NCI-H1417 (cell line): ENCODE data around the gene ITIH1.

Experiments
- DNase-seq, 3 experiments: peaks; one replicate each; lab custom pipeline; 2025; lab: John Stamatoyannopoulos, UW

The ITIH1 gene

GRCh38 chr3:52816654-52817053 lies 39.3 kb downstream of the ITIH1 start:
- no peak for DNase-seq

GRCh38 chr3:52817221-52817620 lies 39.8 kb downstream of the ITIH1 start:
- no peak for DNase-seq

- no peak for DNase-seq
Measured at GRCh38 chr3:52817860-52818259, 40.5 kb downstream of the ITIH1 start.

DNA sequence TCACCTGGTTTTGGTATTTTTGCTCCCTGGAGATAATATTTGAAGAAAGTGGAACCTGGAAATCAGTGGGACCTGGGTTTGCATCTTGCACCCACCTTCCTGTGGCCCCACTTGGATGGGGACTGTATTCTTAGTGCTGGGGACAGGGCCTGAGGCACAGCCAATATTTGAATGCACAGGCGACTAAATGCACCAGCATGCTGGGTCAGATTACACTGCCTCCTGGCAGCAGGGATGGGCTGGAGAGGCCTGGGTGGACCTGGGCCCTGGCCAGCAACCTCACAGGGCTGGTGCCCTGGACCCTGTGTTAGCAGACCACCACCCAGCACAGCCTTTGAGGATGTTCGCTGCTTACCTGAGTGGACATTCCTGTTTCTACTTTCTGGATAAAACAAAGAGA lies 42.5 kb downstream of the ITIH1 start:
- DNase-seq, result no peak

DNA sequence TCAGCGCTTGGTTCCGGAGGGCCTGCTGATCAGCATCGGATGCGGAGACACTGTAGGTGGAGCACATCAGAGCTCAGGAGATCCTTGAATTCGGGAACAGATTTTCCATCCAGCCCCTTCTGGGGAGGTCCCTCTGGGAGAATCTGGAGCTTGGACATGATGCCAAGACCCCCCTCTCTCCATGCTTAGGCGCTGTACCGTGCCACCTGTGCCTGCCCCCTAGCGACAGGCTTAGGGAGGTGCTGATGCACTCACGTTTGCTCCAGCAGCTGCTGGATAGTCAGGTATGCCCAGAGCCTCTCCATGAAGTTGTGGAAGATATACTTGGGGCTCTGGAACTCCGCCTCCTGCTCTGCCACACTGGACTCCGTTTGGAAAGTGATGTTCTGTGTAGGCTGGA lies 43.3 kb downstream of the ITIH1 start:
- no peak for DNase-seq

GRCh38 chr3:52822363-52822762 lies 45.0 kb downstream of the ITIH1 start:
- no peak for DNase-seq

- no peak for DNase-seq
Measured at GRCh38 chr3:52824037-52824436, 46.6 kb downstream of the ITIH1 start.

- no peak for DNase-seq
Measured at GRCh38 chr3:52827441-52827840, 50.0 kb downstream of the ITIH1 start.

GRCh38 chr3:52827866-52828376 lies 50.5 kb downstream of the ITIH1 start:
- DNase-seq, result no peak

DNA sequence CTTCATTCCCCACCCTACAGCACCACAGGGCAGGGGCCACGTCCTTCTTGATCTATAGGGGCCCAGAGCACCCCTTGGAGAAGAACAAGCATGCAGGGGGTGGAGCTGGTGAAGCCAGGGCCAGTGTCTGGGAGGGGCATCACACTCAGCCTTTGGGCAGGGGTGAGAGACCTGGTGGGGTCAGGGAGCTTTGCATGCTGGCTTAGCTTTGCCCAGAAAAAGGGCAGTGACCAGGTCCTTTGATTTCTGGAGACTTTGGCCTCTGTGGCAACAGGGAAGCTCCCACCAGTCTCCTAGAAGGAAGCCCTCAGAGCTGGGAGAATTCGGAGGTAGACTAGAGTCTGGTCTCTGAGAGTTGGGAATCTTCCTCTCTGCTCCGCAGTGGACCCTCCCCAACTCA lies 52.1 kb downstream of the ITIH1 start:
- DNase-seq, result no peak

DNA sequence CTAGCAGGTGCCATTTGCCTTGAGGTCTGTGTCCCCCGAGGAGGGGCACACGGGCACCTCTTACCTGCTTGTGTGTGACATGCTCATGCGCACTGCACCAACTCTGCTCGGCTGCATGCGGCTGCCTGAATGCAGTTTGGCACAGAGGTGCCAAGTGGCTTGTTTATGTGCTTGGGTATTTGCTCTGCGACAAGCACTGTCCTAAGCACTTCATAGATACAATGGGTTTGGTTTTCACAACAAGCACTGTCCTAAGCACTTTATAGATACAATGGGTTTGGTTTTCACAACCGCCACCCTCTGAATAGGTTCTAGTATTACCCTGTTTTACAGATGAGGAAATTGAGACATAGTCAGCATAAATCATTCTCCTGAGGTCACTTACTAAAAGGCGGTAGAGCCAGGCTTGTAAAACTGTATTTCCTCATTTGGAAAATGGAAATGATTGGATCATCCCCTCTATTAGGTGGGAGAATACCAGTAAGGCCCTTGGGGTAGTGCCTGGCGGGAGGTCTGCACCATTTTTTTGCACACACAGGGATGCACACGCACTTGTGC lies 52.6 kb downstream of the ITIH1 start:
- DNase-seq, result no peak

DNA sequence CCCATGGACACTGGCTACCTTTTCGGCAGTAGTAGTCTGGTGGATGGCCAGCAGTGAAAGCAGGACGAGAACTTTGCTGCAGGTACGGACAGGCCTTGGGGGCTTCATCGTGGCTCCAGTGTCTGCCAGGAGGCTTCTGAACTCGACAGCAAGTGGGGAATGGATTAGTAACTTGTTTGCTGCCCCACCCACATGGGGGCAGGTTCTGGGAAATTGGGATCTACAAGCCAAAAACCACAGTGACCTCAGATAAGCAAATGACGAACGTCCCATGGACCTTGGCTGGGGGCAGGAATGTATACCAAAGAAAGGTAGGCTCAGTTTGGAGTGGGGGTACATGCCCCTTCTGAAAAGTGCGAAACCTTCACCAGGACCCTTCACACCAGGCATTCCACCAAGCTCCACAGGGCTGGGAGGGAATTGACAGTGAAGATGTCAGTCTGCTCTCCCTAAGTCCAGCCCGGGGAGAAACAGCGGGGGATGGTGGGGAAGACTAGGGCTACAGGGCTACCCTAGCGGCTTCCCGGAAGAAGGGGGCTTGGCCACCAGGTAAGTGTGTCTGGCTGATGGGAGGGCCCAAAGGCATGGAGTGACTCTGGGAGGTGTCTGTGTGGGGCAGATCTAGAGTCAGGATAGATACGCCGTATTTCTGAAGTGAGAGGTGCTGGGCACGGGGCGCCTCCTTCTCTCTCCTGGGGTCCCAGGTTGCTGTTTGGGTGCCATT lies 53.3 kb downstream of the ITIH1 start, which contains the start of gene ITIH4:
TSS of gene ITIH4 (minus strand) at position 138 of the 724 bp plus-strand sequence. CDS start at position 108, 30 bp downstream.
- no peak for DNase-seq

GRCh38 chr3:52831500-52832301 lies 54.3 kb downstream of the ITIH1 start:
- DNase-seq, result no peak

- no peak for DNase-seq
Measured at GRCh38 chr3:52833202-52833601, 55.8 kb downstream of the ITIH1 start.

DNA sequence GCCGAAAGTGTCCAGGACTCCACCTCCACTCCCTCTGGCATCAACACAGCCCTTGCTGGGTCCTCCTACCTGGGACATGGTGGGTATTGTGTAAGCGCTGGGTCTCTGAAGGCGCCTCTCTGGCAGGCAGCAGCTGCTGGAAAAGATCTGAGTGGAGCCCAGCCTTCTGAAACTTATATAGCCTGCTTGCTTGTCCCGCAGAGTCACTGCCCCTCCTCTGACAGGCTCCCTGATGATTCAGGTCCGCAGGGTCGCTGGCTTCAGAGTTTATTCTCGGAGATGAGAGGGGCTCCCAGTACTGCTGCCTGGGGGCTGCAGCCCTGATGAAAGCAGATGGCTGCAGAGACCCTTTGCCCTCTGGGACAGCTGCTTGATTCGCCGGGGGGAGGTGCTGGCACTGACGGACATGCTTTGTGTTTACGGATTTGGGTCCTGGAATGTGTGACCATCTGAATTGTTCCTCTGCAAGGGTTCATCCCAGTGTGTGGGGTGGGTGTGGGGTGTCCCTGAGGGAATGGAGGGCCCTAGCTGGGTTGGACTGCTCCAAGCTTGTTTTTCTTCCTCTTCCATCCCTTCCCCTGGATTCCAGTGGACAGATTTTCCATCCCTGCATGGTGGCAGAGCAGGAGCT lies 57.6 kb downstream of the ITIH1 start, which contains the start of gene MUSTN1:
TSS of gene MUSTN1 (minus strand) at position 149 of the 631 bp plus-strand sequence. CDS start at position 78, 71 bp downstream.
- no peak for DNase-seq

DNA sequence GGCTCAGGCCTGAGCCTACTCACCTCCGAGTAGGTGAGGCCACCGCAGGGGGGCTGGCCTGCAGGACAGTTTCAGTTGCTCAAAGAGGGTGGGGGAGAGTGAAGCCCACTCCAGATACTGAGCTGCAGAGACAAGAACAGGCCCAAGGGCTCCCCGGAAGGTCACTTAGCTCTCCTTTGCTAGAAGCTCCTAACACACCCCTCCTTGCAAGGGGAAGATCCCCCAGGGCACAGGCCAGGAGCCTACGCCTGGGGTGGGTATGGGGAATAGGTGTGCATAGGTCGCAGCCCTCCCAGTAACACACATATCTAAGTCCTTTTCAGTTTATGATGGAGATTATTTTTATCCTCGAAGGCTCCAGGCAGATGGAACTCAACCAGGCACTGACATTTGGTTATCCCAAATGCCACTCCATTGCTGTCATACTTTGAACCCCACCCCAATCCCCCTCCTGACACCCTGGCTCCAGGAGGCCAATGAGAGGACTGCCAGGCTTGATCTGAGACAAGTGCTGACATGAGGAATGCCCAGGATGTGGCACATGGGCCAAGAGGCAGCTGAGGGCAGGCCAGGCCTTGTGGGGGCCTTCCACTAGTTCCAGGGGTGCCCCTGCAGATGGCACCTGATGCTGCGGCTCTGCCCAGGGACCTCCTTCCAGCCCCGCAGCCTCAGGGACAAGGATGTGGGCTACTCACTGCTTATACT lies 58.5 kb downstream of the ITIH1 start:
- DNase-seq, result no peak

- no peak for DNase-seq
Measured at GRCh38 chr3:52836471-52836845, 59.1 kb downstream of the ITIH1 start.

DNA sequence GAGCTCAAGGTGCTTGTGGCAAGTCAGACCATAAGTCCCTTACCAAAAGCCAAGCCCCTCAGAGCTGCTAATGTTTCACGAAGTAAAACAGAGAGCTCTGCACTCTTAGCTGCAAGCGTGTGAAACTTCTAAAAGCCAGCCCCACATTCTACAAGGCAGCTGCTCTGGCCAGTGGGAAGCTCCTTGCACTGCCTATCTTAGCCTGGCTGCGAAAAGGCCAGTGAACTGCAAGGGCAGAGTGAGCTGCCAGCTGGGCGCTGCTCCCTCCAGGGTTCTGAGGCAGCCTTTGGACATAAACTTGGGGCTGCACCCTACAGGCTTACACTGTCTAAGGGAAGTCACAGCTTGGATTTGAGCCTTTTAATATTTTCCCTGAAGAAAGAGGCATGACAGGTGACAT lies 59.6 kb downstream of the ITIH1 start:
- DNase-seq, result no peak

- DNase-seq, result no peak
Measured at GRCh38 chr3:52838561-52839267, 61.3 kb downstream of the ITIH1 start.

- DNase-seq, result no peak
Measured at GRCh38 chr3:52839268-52839575, 61.8 kb downstream of the ITIH1 start.

- DNase-seq, result no peak
Measured at GRCh38 chr3:52839892-52840545, 62.6 kb downstream of the ITIH1 start.
